HepG2 (cell line): Measurements from ENCODE around the gene FUT3. TPM values are rescaled to one million over a fixed set of nuclear protein-coding genes. Genes with fewer than 3 reads are reported as not detected.

Source experiments
- ASH2L ChIP-seq: fragments of 300-600, 200-600 bp; sonication (generic); IDR thresholded peaks from 2 replicates; pipeline ENCODE4 v1.7.0; 2017; ENCODE audit warnings: low read depth, mild to moderate bottlenecking, moderate library complexity, mixed read lengths, low read length; ENCODE audit not compliant: insufficient read length
- HNRNPLL ChIP-seq: fragments of 200-400 bp; formaldehyde crosslinking; IDR thresholded peaks from 2 replicates; pipeline ENCODE4 v1.6.1; 2017; ENCODE audit warnings: mild to moderate bottlenecking, low read depth, low read length; ENCODE audit not compliant: poor library complexity, severe bottlenecking
- NFIC ChIP-seq: IDR thresholded peaks from 2 replicates; pipeline ENCODE4 v1.6.1; 2012; ENCODE audit warnings: mild to moderate bottlenecking, low read length, inconsistent platforms
- NFKB2 ChIP-seq: sonication (generic); formaldehyde crosslinking; IDR thresholded peaks from 2 replicates; pipeline ENCODE4 v1.4.0; 2020; ENCODE audit warnings: missing genetic modification reagents, borderline replicate concordance
- PCBP2 ChIP-seq: fragments of 200-400 bp; formaldehyde crosslinking; optimal IDR thresholded peaks from 2 replicates; pipeline ENCODE3; 2018; ENCODE audit warnings: low read length, low read depth; ENCODE audit not compliant: poor library complexity, severe bottlenecking
- PHF21A ChIP-seq: sonication (generic); formaldehyde crosslinking; IDR thresholded peaks from 2 replicates; pipeline ENCODE4 v1.5.0; 2020; ENCODE audit warnings: mild to moderate bottlenecking, missing genetic modification reagents
- PRMT3 ChIP-seq: sonication (generic); formaldehyde crosslinking; IDR thresholded peaks from 2 replicates; pipeline ENCODE4 v1.8.1; 2022; ENCODE audit warnings: low read depth, mild to moderate bottlenecking, moderate library complexity, missing genetic modification reagents, borderline replicate concordance
- SIN3B ChIP-seq: fragments of 150-350 bp; IDR thresholded peaks from 2 replicates; pipeline ENCODE4 v1.6.1; 2014; ENCODE audit warnings: low read length
- TOPORS ChIP-seq: sonication (generic); formaldehyde crosslinking; IDR thresholded peaks from 2 replicates; pipeline ENCODE4 v1.8.0; 2023; ENCODE audit warnings: mild to moderate bottlenecking, missing genetic modification reagents
- ZNF124 ChIP-seq: sonication (generic); formaldehyde crosslinking; IDR thresholded peaks from 2 replicates; pipeline ENCODE4 v1.4.0; 2020; ENCODE audit warnings: missing genetic modification reagents
- ZNF205 ChIP-seq: IDR thresholded peaks from 2 replicates; pipeline ENCODE4 v1.6.1; 2018; ENCODE audit warnings: missing biosample characterization, missing genetic modification reagents
- ZNF326 ChIP-seq: sonication (generic); formaldehyde crosslinking; IDR thresholded peaks from 2 replicates; pipeline ENCODE4 v1.4.0; 2020; ENCODE audit warnings: missing genetic modification reagents, borderline replicate concordance
- ZNF331 ChIP-seq: sonication (generic); formaldehyde crosslinking; IDR thresholded peaks from 2 replicates; pipeline ENCODE4 v1.4.0; 2020; ENCODE audit warnings: missing genetic modification reagents
- ZNF788 ChIP-seq: sonication (generic); formaldehyde crosslinking; IDR thresholded peaks from 2 replicates; pipeline ENCODE4 v1.5.0; 2020; ENCODE audit warnings: mild to moderate bottlenecking, missing genetic modification reagents, borderline replicate concordance
- ZZZ3 ChIP-seq: sonication (generic); formaldehyde crosslinking; IDR thresholded peaks from 2 replicates; pipeline ENCODE4 v1.4.0; 2020; ENCODE audit warnings: missing genetic modification reagents, mild to moderate bottlenecking, borderline replicate concordance
- polyA plus RNA-seq, 8 experiments: library from polyadenylated mRNA; depleted of rRNA in 3 of 8; stranded (reverse) in 7 of 8; unstranded in 1 of 8; fragments of >200 nt; fragmentation: Illumina TruSeq in 4 of 8; extraction: Trizol in 4 of 8; gene quantifications; 2 replicates each; pipeline versions ENCODE4 v1.2.1 to v1.2.3, GENCODE V29; 2011 to 2016; ENCODE audit warnings: low read depth in 4 of 8, missing spikeins in 1 of 8, mixed read lengths in 1 of 8; ENCODE audit not compliant: insufficient read depth in 1 of 8
- total RNA-seq, 5 experiments: library from RNA; depleted of rRNA; stranded (reverse); fragments of >200 nt; fragmentation: Illumina TruSeq; extraction: Trizol; gene quantifications; 2 replicates each; pipeline ENCODE4 v1.2.3, GENCODE V29; 2016; ENCODE audit warnings: low read depth in 1 of 5
- TF ChIP-seq, protein P1 (sequence below): sonication (generic); formaldehyde crosslinking; IDR thresholded peaks from one replicate; pipeline ENCODE4 v1.5.1; 2020; ENCODE audit warnings: mild to moderate bottlenecking, missing genetic modification reagents; ENCODE audit errors: not compliant biosample characterization
- TF ChIP-seq, protein P2 (sequence below): sonication (generic); formaldehyde crosslinking; IDR thresholded peaks from 2 replicates; pipeline ENCODE4 v1.4.0; 2020; ENCODE audit warnings: missing genetic modification reagents, borderline replicate concordance
- TF ChIP-seq, protein P3 (sequence below): sonication (generic); formaldehyde crosslinking; IDR thresholded peaks from 2 replicates; pipeline ENCODE4 v1.4.0; 2020; ENCODE audit warnings: missing genetic modification reagents

FUT3 gene
- total and polyA plus RNA-seq, 2 of the 13 experiments (the other 11 are each of a cell fraction or from before 2014, with no cell fraction given) = 0.53 to 1.1 TPM

DNA sequence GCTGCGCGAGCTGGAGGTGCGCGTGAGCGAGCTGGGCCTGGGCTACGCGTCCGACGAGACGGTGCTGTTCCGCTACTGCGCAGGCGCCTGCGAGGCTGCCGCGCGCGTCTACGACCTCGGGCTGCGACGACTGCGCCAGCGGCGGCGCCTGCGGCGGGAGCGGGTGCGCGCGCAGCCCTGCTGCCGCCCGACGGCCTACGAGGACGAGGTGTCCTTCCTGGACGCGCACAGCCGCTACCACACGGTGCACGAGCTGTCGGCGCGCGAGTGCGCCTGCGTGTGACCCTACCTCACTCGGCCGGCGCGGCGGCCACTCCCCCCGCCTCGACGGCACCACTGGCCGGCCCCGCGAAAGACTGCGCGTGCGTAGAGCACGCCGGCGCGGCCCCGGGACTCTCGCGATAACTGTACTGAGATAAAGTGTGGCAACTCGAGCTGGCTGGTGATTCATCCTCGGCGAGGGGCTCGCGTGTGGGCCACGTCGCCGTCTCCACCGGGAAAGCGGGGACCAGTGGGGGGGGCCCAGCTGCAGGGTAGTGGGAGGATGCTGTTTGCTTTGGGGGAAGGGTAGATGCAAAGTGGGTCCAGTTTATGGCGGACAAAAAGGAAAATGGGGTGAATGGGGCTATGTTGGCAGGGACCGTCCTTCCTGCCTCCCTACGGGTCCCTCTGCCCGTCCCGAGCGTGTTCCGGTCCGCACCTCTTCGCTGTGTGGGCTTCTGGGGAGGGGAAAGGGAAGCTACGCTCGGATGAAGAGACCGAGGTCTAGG, 23.2 kb downstream of the FUT3 start (continued):
- TF ChIP-seq, protein P1, sequence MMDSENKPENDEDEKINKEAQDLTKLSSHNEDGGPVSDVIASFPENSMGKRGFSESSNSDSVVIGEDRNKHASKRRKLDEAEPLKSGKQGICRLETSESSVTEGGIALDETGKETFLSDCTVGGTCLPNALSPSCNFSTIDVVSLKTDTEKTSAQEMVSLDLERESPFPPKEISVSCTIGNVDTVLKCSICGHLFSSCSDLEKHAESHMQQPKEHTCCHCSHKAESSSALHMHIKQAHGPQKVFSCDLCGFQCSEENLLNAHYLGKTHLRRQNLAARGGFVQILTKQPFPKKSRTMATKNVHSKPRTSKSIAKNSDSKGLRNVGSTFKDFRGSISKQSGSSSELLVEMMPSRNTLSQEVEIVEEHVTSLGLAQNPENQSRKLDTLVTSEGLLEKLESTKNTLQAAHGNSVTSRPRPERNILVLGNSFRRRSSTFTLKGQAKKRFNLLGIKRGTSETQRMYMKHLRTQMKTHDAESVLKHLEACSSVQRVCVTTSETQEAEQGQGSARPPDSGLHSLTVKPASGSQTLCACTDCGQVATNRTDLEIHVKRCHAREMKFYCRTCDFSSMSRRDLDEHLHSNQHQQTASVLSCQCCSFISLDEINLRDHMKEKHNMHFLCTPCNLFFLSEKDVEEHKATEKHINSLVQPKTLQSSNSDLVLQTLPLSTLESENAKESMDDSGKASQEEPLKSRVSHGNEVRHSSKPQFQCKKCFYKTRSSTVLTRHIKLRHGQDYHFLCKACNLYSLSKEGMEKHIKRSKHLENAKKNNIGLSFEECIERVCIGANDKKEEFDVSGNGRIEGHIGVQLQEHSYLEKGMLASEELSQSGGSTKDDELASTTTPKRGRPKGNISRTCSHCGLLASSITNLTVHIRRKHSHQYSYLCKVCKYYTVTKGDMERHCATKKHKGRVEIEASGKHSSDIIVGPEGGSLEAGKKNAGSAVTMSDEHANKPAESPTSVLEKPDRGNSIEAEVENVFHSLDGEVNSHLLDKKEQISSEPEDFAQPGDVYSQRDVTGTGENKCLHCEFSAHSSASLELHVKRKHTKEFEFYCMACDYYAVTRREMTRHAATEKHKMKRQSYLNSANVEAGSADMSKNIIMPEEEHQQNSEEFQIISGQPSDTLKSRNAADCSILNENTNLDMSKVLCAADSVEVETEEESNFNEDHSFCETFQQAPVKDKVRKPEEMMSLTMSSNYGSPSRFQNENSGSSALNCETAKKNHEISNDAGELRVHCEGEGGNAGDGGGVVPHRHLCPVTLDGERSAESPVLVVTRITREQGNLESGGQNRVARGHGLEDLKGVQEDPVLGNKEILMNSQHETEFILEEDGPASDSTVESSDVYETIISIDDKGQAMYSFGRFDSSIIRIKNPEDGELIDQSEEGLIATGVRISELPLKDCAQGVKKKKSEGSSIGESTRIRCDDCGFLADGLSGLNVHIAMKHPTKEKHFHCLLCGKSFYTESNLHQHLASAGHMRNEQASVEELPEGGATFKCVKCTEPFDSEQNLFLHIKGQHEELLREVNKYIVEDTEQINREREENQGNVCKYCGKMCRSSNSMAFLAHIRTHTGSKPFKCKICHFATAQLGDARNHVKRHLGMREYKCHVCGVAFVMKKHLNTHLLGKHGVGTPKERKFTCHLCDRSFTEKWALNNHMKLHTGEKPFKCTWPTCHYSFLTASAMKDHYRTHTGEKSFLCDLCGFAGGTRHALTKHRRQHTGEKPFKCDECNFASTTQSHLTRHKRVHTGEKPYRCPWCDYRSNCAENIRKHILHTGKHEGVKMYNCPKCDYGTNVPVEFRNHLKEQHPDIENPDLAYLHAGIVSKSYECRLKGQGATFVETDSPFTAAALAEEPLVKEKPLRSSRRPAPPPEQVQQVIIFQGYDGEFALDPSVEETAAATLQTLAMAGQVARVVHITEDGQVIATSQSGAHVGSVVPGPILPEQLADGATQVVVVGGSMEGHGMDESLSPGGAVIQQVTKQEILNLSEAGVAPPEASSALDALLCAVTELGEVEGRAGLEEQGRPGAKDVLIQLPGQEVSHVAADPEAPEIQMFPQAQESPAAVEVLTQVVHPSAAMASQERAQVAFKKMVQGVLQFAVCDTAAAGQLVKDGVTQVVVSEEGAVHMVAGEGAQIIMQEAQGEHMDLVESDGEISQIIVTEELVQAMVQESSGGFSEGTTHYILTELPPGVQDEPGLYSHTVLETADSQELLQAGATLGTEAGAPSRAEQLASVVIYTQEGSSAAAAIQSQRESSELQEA (CRISPR knock-in tag) = no peak
- TF ChIP-seq ZNF331 (CRISPR knock-in tag) (peak; percentile 53), PHF21A (peak; percentile 61; the same call in 1 of the 2 replicates), TOPORS (peak; percentile 64; the same call in 1 of the 2 replicates), ZNF124 (no peak), SIN3B (no peak), NFIC (no peak), HNRNPLL (peak; percentile 99), NFKB2 (CRISPR knock-in tag) (no peak; the same call in 1 of the 2 replicates), ZNF205 (CRISPR knock-in tag) (peak; percentile 85), ZNF788 (CRISPR knock-in tag) (peak; percentile 54; the same call in 1 of the 2 replicates), PRMT3 (CRISPR knock-in tag) (peak; percentile 90), ASH2L (no peak), ZNF326 (CRISPR knock-in tag) (peak; percentile 100), PCBP2 (no peak), ZZZ3 (CRISPR knock-in tag) (peak; percentile 52; the same call in 1 of the 2 replicates)
- TF ChIP-seq, protein P2, sequence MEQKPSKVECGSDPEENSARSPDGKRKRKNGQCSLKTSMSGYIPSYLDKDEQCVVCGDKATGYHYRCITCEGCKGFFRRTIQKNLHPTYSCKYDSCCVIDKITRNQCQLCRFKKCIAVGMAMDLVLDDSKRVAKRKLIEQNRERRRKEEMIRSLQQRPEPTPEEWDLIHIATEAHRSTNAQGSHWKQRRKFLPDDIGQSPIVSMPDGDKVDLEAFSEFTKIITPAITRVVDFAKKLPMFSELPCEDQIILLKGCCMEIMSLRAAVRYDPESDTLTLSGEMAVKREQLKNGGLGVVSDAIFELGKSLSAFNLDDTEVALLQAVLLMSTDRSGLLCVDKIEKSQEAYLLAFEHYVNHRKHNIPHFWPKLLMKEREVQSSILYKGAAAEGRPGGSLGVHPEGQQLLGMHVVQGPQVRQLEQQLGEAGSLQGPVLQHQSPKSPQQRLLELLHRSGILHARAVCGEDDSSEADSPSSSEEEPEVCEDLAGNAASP (CRISPR knock-in tag) = peak; percentile 91
- TF ChIP-seq, protein P3, sequence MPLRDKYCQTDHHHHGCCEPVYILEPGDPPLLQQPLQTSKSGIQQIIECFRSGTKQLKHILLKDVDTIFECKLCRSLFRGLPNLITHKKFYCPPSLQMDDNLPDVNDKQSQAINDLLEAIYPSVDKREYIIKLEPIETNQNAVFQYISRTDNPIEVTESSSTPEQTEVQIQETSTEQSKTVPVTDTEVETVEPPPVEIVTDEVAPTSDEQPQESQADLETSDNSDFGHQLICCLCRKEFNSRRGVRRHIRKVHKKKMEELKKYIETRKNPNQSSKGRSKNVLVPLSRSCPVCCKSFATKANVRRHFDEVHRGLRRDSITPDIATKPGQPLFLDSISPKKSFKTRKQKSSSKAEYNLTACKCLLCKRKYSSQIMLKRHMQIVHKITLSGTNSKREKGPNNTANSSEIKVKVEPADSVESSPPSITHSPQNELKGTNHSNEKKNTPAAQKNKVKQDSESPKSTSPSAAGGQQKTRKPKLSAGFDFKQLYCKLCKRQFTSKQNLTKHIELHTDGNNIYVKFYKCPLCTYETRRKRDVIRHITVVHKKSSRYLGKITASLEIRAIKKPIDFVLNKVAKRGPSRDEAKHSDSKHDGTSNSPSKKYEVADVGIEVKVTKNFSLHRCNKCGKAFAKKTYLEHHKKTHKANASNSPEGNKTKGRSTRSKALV (CRISPR knock-in tag) = no peak
